ENCODE results near the gene HDAC4. TPM values are rescaled to one million over a fixed set of nuclear protein-coding genes. Genes with fewer than 3 reads are reported as not detected.

The HDAC4 gene
- total RNA-seq, 1 experiment from 2014 or later, result 40.1 TPM

GRCh38 chr2:239399921-239400595 is 762 bp downstream of the HDAC4 start:
- CTCF ChIA-PET, result no interaction called here
- Histone ChIP-seq H3K4me1 (ENCODE audit: control insufficient read depth, insufficient read depth, low read length) (peaks cover 12% of the 10 kb centered on the region), H3K36me3 (ENCODE audit: control insufficient read depth, insufficient read depth, low read length) (no peaks in the 10 kb centered on the region; the same call in none of the 2 replicates), H3K27ac (ENCODE audit: low read length) (peak overlapping the region; percentile 66; the same call in 1 of the 2 replicates), H3K4me3 (ENCODE audit: low read depth in 2 of 2, low read length in 2 of 2) (peak overlapping the region; percentile 50 to 69), H3K9me3 (ENCODE audit: control insufficient read depth, insufficient read depth, low read depth, low read length) (no peaks in the 10 kb centered on the region), H3K27me3 (ENCODE audit: control insufficient read depth, insufficient read depth, low read length) (no peaks in the 10 kb centered on the region)
- DNase-seq (ENCODE audit: low read depth, low spot score) (no peak), ATAC-seq (no peak)
- TF ChIP-seq, protein P1, sequence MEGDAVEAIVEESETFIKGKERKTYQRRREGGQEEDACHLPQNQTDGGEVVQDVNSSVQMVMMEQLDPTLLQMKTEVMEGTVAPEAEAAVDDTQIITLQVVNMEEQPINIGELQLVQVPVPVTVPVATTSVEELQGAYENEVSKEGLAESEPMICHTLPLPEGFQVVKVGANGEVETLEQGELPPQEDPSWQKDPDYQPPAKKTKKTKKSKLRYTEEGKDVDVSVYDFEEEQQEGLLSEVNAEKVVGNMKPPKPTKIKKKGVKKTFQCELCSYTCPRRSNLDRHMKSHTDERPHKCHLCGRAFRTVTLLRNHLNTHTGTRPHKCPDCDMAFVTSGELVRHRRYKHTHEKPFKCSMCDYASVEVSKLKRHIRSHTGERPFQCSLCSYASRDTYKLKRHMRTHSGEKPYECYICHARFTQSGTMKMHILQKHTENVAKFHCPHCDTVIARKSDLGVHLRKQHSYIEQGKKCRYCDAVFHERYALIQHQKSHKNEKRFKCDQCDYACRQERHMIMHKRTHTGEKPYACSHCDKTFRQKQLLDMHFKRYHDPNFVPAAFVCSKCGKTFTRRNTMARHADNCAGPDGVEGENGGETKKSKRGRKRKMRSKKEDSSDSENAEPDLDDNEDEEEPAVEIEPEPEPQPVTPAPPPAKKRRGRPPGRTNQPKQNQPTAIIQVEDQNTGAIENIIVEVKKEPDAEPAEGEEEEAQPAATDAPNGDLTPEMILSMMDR (IDR thresholded peaks at IDR 0.05), result no peak
- no peak for TF ChIP-seq TCF7L2 (IDR thresholded peaks at IDR 0.05; ENCODE audit: low read depth, low read length)
- no peak for TF ChIP-seq SIN3A (IDR thresholded peaks at IDR 0.05; ENCODE audit: borderline replicate concordance, insufficient read depth, low read depth, low read length)
- no peak for TF ChIP-seq REST (IDR thresholded peaks at IDR 0.05; ENCODE audit: insufficient read depth in 1 of 2, low read depth in 2 of 2, low read length in 1 of 2)
- no peak for TF ChIP-seq POLR2AphosphoS5 (IDR thresholded peaks at IDR 0.05; ENCODE audit: low read depth, low read length)
- intact Hi-C loops (cut with micrococcal nuclease; ENCODE audit: unreplicated experiment) (no loop called here), in situ Hi-C loops (cut with HindIII; ENCODE audit: low pct_unique_long_range_greater_than_20kb, low sequenced_read_pairs) (no loop called here)
- POLR2A ChIA-PET, result interaction anchor here (0.6 kb wide), 1 partner anchor 391 kb away, joined by 3 read pairs; no protein-coding TSS in a partner anchor
- no TSS peak for BruUV-seq (replicated peaks)

DNA sequence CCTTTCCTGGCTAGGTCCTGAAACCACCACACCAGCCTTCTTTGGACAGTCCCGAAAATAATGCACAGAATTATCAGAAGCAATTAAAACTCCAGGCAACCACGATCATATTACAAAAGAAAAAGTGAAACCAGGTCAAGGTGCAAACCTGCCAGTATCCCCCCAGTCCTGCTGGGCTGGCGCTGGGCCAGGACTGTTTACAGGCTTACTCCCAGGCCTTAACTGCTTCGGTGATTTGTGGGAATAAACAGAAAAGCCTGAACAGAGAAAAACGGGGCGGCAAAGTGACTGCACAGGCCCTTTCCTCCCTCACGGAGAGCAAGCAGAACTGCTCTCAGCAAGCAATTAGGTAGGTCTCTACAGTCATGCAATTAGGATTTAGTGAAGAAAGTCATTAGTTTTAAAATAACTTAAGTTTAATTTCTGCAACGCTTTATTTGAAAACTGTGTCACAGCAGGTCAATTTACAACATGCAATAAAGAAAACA is 1.3 kb downstream of the HDAC4 start:
- Histone ChIP-seq H3K27ac (ENCODE audit: low read length) (peak overlapping the region; percentile 66), H3K9me3 (ENCODE audit: control insufficient read depth, insufficient read depth, low read depth, low read length) (no peaks in the 10 kb centered on the region), H3K36me3 (ENCODE audit: control insufficient read depth, insufficient read depth, low read length) (no peaks in the 10 kb centered on the region; the same call in none of the 2 replicates), H3K27me3 (ENCODE audit: control insufficient read depth, insufficient read depth, low read length) (no peaks in the 10 kb centered on the region), H3K4me1 (ENCODE audit: control insufficient read depth, insufficient read depth, low read length) (peaks cover 12% of the 10 kb centered on the region), H3K4me3 (ENCODE audit: low read depth in 2 of 2, low read length in 2 of 2) (peak overlapping the region; percentile 50 to 69)
- intact Hi-C loops (cut with micrococcal nuclease; ENCODE audit: unreplicated experiment), result no loop called here
- DNase-seq (ENCODE audit: low read depth, low spot score) (no peak), ATAC-seq (no peak)
- in situ Hi-C loops (cut with HindIII; ENCODE audit: low pct_unique_long_range_greater_than_20kb, low sequenced_read_pairs), result no loop called here
- TF ChIP-seq REST (IDR thresholded peaks at IDR 0.05; ENCODE audit: insufficient read depth in 1 of 2, low read depth in 2 of 2, low read length in 1 of 2) (no peak), SIN3A (IDR thresholded peaks at IDR 0.05; ENCODE audit: borderline replicate concordance, insufficient read depth, low read depth, low read length) (no peak), POLR2AphosphoS5 (IDR thresholded peaks at IDR 0.05; ENCODE audit: low read depth, low read length) (no peak), TCF7L2 (IDR thresholded peaks at IDR 0.05; ENCODE audit: low read depth, low read length) (no peak)
- TF ChIP-seq, protein P1 (IDR thresholded peaks at IDR 0.05), result no peak
- POLR2A ChIA-PET, result interaction anchor here (0.6 kb wide), 1 partner anchor 390 kb away, joined by 3 read pairs; no protein-coding TSS in a partner anchor
- CTCF ChIA-PET, result no interaction called here
- BruUV-seq (replicated peaks), result TSS peak; percentile 86
